GM12874 (cell line): ENCODE measurements around the gene RAB1A.

Experiments
- CTCF ChIP-seq: IDR thresholded peaks from 2 replicates; pipeline ENCODE4 v1.5.1; 2011; ENCODE audit warnings: low read depth, mild to moderate bottlenecking, control low read depth, low read length, moderate library complexity; ENCODE audit not compliant: insufficient read depth

The RAB1A gene

GRCh38 chr2:65096948-65097347 is 33.0 kb downstream of the RAB1A start:
- no peak for TF ChIP-seq CTCF

DNA sequence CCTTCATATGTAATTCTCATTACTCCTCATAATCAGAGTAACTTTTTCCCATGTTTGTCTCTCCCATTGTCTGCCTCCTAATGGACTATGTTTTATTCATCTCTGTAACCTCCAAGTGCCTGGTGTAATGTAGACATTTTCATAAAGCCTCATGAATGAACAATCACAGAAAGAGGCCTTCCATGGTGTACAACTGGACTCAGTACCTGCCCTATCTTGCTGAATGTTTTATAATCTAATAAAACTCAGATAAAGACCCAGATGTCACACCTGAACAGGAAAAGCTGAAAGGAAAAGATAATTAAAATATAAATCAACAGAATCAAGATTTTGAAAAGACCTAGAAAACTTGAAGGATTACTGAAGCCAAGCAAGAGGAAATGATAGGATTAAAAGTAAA is 36.7 kb downstream of the RAB1A start:
- no peak for TF ChIP-seq CTCF

GRCh38 chr2:65092791-65093190 is 37.1 kb downstream of the RAB1A start:
- no peak for TF ChIP-seq CTCF

- no peak for TF ChIP-seq CTCF
Measured at GRCh38 chr2:65085148-65085547, 44.8 kb downstream of the RAB1A start.

GRCh38 chr2:65081232-65081685 is 48.6 kb downstream of the RAB1A start:
- no peak for TF ChIP-seq CTCF

GRCh38 chr2:65079017-65079416 is 50.9 kb downstream of the RAB1A start:
- TF ChIP-seq CTCF, result no peak

DNA sequence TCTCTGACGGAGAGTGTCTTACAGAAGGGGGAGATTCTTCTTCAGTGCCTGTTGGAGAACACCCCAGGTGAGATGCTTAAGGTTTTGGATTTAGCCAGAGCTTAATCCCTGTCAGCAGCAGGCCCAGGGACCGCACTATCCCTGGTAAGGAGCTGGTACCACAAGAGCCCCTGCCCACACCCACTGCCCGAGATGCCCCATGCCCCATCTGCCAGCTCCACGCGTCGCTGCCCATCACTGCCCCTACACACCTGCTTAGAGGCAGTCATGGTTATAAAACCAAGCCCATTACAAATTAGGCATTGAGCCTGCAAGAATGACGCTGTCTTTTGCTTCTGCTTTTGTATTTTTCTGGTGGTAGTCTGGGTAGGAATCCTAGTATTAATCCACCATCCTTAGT is 52.0 kb downstream of the RAB1A start:
- no peak for TF ChIP-seq CTCF

- TF ChIP-seq CTCF, result no peak
Measured at GRCh38 chr2:65076345-65076710, 53.6 kb downstream of the RAB1A start.
